Germinal center (tissue), 1 donor: ENCODE results near the gene PCDHA7.
A peak's percentile ranks its signal among the peaks of the same experiment; 100 is the strongest.
"Not testable (repeated sequence)": the region's sequence is repeated elsewhere in the genome, so short reads cannot be mapped to it uniquely, and the experiment has no call there.

Experiments
- DNase-seq: peaks from one replicate; pipeline ENCODE4 v3.0.0; 2012; ENCODE audit warnings: mixed read lengths, low spot score

Gene PCDHA7

DNA sequence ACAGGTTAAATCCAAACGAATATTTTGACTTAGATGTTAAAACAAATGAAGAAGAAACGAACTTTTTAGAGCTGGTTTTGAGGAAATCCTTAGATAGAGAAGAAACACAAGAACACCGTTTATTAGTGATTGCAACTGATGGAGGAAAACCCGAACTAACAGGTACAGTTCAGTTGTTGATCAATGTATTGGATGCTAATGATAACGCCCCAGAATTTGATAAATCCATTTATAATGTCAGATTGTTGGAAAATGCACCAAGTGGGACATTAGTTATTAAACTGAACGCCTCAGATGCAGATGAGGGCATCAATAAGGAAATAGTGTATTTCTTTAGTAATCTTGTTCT is 11.8 kb upstream of the PCDHA7 start:
- DNase-seq = no peak

DNA sequence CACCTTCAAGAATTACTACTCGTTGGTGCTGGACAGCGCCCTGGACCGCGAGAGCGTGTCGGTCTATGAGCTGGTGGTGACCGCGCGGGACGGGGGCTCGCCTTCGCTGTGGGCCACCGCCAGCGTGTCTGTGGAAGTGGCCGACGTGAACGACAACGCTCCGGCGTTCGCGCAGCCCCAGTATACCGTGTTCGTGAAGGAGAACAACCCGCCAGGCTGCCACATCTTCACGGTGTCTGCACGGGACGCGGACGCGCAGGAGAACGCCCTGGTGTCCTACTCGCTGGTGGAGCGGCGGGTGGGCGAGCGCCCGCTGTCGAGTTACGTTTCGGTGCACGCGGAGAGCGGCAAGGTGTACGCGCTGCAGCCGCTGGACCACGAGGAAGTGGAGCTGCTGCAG is 11.1 kb upstream of the PCDHA7 start:
- not testable (repeated sequence) for DNase-seq

GRCh38 chr5:140823475-140823874 is 10.6 kb upstream of the PCDHA7 start:
- DNase-seq = no peak

DNA sequence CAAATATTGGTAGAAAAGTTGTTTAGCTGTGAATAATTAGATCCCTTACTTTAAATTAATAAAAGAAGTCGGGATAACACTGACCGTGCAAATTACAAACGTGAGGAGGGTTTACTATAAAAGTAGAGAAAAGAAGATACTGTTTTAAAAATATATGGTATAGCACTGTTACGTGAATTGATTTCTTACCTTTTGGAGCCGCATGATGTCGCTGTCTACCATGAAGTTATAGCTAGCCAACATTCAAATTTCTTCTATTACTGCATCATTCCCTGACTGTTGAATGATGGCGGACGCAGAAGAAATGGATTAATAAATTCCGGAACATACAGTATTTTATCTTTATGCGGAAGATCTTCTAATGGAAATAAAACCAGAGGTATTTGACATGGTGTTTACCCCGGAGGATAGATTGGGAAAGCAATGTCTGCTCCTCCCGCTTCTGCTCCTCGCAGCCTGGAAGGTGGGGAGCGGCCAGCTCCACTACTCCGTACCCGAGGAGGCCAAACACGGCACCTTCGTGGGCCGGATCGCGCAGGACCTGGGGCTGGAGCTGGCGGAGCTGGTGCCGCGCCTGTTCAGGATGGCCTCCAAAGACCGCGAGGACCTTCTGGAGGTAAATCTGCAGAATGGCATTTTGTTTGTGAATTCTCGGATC is 6.2 kb upstream of the PCDHA7 start, which contains the start of gene PCDHA6:
Gene PCDHA6 (plus strand): TSS at position 257 of the 658 bp plus-strand sequence. CDS start 132 bp downstream, at position 389.
- no peak for DNase-seq

- DNase-seq = no peak
Measured at GRCh38 chr5:140828362-140828737, 5.7 kb upstream of the PCDHA7 start.

GRCh38 chr5:140829511-140830501 is 4.3 kb upstream of the PCDHA7 start:
- DNase-seq = not testable (repeated sequence)

DNA sequence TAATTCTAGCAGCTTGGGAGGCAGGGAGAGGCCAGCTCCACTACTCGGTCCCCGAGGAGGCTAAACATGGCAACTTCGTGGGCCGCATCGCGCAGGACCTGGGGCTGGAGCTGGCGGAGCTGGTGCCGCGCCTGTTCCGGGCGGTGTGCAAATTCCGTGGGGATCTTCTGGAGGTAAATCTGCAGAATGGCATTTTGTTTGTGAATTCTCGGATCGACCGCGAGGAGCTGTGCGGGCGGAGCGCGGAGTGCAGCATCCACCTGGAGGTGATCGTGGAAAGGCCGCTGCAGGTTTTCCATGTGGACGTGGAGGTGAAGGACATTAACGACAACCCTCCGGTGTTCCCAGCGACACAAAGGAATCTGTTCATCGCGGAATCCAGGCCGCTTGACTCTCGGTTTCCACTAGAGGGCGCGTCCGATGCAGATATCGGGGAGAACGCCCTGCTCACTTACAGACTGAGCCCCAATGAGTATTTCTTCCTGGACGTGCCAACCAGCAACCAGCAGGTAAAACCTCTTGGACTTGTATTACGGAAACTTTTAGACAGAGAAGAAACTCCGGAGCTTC is 455 bp downstream of the PCDHA7 start:
- not testable (repeated sequence) for DNase-seq

DNA sequence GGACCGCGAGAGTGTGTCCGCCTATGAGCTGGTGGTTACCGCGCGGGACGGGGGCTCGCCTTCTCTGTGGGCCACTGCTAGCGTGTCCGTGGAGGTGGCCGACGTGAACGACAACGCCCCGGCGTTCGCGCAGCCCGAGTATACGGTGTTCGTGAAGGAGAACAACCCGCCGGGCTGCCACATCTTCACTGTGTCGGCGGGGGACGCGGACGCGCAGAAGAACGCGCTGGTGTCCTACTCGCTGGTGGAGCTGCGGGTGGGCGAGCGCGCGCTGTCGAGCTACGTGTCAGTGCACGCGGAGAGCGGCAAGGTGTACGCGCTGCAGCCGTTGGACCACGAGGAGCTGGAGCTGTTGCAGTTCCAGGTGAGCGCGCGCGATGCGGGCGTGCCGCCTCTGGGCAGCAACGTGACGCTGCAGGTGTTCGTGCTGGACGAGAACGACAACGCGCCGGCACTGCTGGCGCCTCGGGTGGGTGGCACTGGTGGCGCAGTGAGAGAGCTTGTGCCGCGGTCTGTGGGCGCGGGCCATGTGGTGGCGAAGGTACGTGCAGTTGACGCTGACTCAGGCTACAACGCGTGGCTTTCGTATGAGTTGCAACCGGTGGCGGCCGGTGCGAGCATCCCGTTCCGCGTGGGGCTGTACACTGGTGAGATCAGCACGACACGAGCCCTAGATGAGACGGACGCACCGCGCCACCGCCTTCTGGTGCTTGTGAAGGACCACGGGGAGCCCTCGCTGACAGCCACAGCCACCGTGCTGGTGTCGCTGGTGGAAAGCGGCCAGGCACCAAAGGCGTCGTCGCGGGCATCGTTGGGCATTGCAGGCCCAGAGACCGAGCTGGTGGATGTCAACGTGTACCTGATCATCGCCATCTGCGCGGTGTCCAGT is 1.8 kb downstream of the PCDHA7 start:
- no peak for DNase-seq

DNA sequence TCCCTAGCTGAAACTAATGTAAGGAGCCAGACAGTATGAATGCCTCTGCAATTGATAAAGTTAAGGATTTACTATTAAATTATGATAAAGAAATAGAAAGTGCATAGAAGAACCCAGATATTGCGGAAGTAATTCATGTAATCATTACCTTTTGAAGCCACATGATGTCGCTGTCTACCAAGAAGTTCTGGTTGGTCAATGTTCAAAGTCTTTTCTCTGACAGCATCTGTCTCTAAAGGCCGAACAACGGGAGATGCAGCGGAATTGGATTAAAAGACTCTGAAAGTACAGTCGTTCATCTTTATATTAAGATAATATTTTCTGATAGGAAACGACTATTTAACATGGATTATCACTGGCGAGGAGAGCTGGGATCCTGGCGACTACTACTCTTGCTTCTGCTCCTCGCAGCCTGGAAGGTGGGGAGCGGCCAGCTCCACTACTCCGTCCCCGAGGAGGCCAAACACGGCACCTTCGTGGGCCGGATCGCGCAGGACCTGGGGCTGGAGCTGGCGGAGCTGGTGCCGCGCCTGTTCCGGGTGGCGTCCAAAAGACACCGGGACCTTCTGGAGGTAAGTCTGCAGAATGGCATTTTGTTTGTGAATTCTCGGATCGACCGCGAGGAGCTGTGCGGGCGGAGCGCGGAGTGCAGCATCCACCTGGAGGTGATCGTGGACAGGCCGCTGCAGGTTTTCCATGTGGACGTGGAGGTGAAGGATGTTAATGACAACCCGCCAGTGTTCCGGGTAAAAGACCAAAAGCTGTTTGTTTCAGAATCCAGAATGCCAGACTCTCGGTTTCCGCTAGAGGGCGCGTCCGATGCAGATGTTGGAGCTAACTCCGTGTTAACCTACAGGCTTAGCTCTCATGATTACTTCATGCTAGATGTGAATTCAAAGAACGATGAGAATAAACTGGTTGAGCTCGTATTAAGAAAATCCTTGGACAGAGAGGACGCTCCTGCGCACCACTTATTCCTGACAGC is 7.2 kb downstream of the PCDHA7 start, which contains the start of gene PCDHA8:
Gene PCDHA8 (plus strand): TSS at position 210 of the 985 bp plus-strand sequence. CDS start 135 bp downstream, at position 345.
- peak; percentile 4 for DNase-seq

- no peak for DNase-seq
Measured at GRCh38 chr5:140842798-140843733, 9.0 kb downstream of the PCDHA7 start.

- not testable (repeated sequence) for DNase-seq
Measured at GRCh38 chr5:140848139-140849102, 14.4 kb downstream of the PCDHA7 start, which contains the start of gene PCDHA9. Gene PCDHA9, plus strand, starts transcription at chr5:140848382. Its CDS starts 114 bp downstream, at chr5:140848496.

GRCh38 chr5:140849831-140850634 is 16.0 kb downstream of the PCDHA7 start:
- not testable (repeated sequence) for DNase-seq

DNA sequence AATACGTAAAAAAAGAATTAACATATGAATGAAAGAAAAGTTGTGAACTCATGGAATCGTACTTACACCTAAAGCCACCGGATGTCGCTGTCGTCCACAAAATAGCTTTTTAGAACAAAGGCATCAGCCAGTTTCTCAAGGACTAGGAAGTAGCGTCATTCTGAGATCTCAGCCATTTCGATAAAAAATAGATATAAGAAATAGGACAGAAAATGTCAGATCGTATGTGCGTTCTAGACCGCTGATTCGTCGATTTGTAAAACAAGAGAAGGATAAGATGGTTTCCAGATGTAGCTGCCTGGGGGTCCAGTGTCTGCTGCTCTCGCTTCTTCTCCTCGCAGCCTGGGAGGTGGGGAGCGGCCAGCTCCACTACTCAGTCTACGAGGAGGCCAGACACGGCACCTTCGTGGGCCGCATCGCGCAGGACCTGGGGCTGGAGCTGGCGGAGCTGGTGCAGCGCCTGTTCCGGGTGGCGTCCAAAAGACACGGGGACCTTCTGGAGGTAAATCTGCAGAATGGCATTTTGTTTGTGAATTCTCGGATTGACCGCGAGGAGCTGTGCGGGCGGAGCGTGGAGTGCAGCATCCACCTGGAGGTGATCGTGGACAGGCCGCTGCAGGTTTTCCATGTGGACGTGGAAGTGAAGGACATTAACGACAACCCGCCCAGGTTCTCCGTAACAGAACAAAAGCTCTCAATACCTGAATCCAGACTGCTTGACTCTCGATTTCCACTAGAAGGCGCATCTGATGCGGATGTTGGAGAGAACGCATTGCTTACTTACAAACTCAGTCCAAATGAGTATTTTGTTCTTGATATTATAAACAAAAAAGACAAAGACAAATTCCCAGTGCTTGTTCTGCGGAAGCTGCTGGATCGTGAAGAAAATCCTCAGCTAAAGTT is 22.0 kb downstream of the PCDHA7 start, which contains the start of gene PCDHA10:
Gene PCDHA10 (plus strand): TSS at position 126 of the 903 bp plus-strand sequence. CDS start 152 bp downstream, at position 278.
- DNase-seq = no peak

- no peak for DNase-seq
Measured at GRCh38 chr5:140857177-140857986, 23.3 kb downstream of the PCDHA7 start.

DNA sequence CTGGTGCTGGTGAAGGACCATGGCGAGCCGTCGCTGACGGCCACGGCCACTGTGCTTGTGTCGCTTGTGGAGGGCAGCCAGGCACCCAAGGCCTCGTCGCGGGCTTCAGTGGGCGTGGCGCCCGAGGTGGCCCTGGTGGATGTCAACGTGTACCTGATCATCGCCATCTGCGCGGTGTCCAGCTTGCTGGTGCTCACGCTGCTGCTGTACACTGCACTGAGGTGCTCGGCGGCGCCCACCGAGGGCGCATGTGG is 23.8 kb downstream of the PCDHA7 start:
- DNase-seq = no peak
